Endothelial cell of umbilical vein (primary cell): Measurements from ENCODE around the gene IL16. TPM values are rescaled to one million over a fixed set of nuclear protein-coding genes. Genes with fewer than 3 reads are reported as not detected.

Experiments
- BruUV-seq: library from RNA; stranded (reverse); fragments of 400-500 nt; replicated peaks from 2 replicates; lab custom pipeline; 2021; lab: Mats Ljungman, UMichigan
- CTCF ChIA-PET: fragments of 300-600, 350-600 bp; sonication (Branson Sonifier 250); formaldehyde crosslinking; loops from one replicate; lab custom pipeline; 2021; ENCODE audit warnings: antibody characterized with exemption, inconsistent platforms; lab: Charles Lee
- POLR2A ChIA-PET: fragments of 300-600, 350-600 bp; sonication (Branson Sonifier 250); formaldehyde crosslinking; loops from one replicate; lab custom pipeline; 2021; ENCODE audit warnings: antibody characterized with exemption, inconsistent platforms; lab: Charles Lee
- DNase-seq: peaks from one replicate; pipeline ENCODE4 v3.0.0-alpha.2; 2011; ENCODE audit warnings: low read depth, low spot score
- FAIRE-seq: peaks from 2 replicates; lab custom pipeline; 2011; peaks lifted over from hg19 to GRCh38; lab: Jason Lieb, UNC
- H2AFZ ChIP-seq: 2 replicates; pipeline ENCODE4 v1.6.0; 2012; ENCODE audit warnings: low read depth, low read length, control low read depth, inconsistent platforms
- H3K27ac ChIP-seq: 2 replicates; pipeline ENCODE4 v1.5.1; 2011; ENCODE audit warnings: low read depth, mild to moderate bottlenecking, control low read depth, low read length, moderate library complexity; ENCODE audit not compliant: insufficient read depth
- H3K27me3 ChIP-seq, 2 experiments: 2 replicates each; pipeline versions ENCODE4 v1.6.0 to v1.6.1; 2011; ENCODE audit warnings: low read length in 2 of 2, mixed read lengths in 1 of 2; ENCODE audit not compliant: control insufficient read depth in 2 of 2, insufficient read depth in 2 of 2
- H3K36me3 ChIP-seq, 2 experiments: 2 replicates in 1 of 2; 3 replicates in 1 of 2; pipeline ENCODE4 v1.5.1; 2011; ENCODE audit warnings: low read length in 2 of 2, mild to moderate bottlenecking in 1 of 2, moderate library complexity in 1 of 2; ENCODE audit not compliant: control insufficient read depth in 2 of 2, insufficient read depth in 2 of 2; ENCODE audit errors: extremely low read depth in 1 of 2
- H3K4me1 ChIP-seq: 3 replicates; pipeline ENCODE4 v1.5.1; 2011; ENCODE audit warnings: mild to moderate bottlenecking, low read length; ENCODE audit not compliant: control insufficient read depth, insufficient read depth; ENCODE audit errors: extremely low read depth
- H3K4me2 ChIP-seq: 2 replicates; pipeline ENCODE4 v1.6.1; 2011; ENCODE audit warnings: low read length, control low read depth, mixed read lengths; ENCODE audit not compliant: insufficient read depth
- H3K4me3 ChIP-seq, 3 experiments: fragments of 200-600 bp in 1 of 3; sonication (generic), shearing (Covaris generic) in 1 of 3; replicated peaks in 1 of 3; 2 replicates each; pipeline ENCODE4 v1.5.1; 2011 to 2016; ENCODE audit warnings: control low read depth in 3 of 3, low read length in 3 of 3, mild to moderate bottlenecking in 2 of 3, inconsistent platforms in 1 of 3, low read depth in 1 of 3, moderate library complexity in 1 of 3; ENCODE audit not compliant: insufficient read depth in 1 of 3
- H3K79me2 ChIP-seq: 2 replicates; pipeline ENCODE4 v1.6.0; 2012; ENCODE audit warnings: low read length, inconsistent platforms; ENCODE audit not compliant: control insufficient read depth, insufficient read depth
- H3K9ac ChIP-seq: replicated peaks from 2 replicates; pipeline ENCODE3; 2011; ENCODE audit warnings: low read length, control low read depth; ENCODE audit not compliant: insufficient read depth; ENCODE audit errors: extremely low read depth
- H3K9me1 ChIP-seq: replicated peaks from 3 replicates; pipeline ENCODE4 v1.6.0; 2011; ENCODE audit warnings: mild to moderate bottlenecking, low read length; ENCODE audit not compliant: control insufficient read depth, insufficient read depth; ENCODE audit errors: extremely low read depth
- H3K9me3 ChIP-seq: replicated peaks from 2 replicates; pipeline ENCODE4 v1.5.1; 2012; ENCODE audit warnings: low read length, inconsistent platforms; ENCODE audit not compliant: control insufficient read depth, insufficient read depth
- H4K20me1 ChIP-seq: replicated peaks from 2 replicates; pipeline ENCODE3; 2011; ENCODE audit warnings: mild to moderate bottlenecking, low read length; ENCODE audit not compliant: control insufficient read depth, insufficient read depth; ENCODE audit errors: extremely low read depth
- CTCF ChIP-seq, 2 donors: IDR thresholded peaks; 1 replicate in 1 of 2; 2 replicates in 1 of 2; pipeline ENCODE4 v1.5.1; 2011; ENCODE audit warnings: low read length in 2 of 2, mild to moderate bottlenecking in 2 of 2, moderate library complexity in 2 of 2, control low read depth in 1 of 2, inconsistent platforms in 1 of 2, low read depth in 1 of 2; ENCODE audit not compliant: insufficient read depth in 1 of 2; ENCODE audit errors: extremely low read depth in 1 of 2
- EZH2 ChIP-seq: IDR thresholded peaks from 2 replicates; pipeline ENCODE4 v1.6.1; 2012; ENCODE audit warnings: borderline replicate concordance, low read depth, mild to moderate bottlenecking, moderate library complexity, low read length, inconsistent platforms; ENCODE audit not compliant: severe bottlenecking
- FOS ChIP-seq: IDR thresholded peaks from 2 replicates; pipeline ENCODE4 v1.6.1; 2011; ENCODE audit warnings: mild to moderate bottlenecking, low read length, moderate library complexity, borderline replicate concordance; ENCODE audit not compliant: insufficient read depth
- GATA2 ChIP-seq: IDR thresholded peaks from 2 replicates; pipeline ENCODE4 v1.7.0; 2011; ENCODE audit warnings: low read depth, mild to moderate bottlenecking, moderate library complexity, mixed read lengths, low read length; ENCODE audit not compliant: insufficient read length, insufficient read depth
- JUN ChIP-seq: IDR thresholded peaks from 2 replicates; pipeline ENCODE4 v1.6.1; 2011; ENCODE audit warnings: borderline replicate concordance, low read depth; ENCODE audit not compliant: insufficient read length, insufficient read depth
- MAX ChIP-seq: IDR thresholded peaks from 2 replicates; pipeline ENCODE4 v1.6.1; 2011; ENCODE audit not compliant: insufficient read depth, insufficient read length
- MYC ChIP-seq: IDR thresholded peaks from one replicate; pipeline ENCODE4 v1.6.1; 2011; ENCODE audit warnings: mild to moderate bottlenecking, low read depth, low read length
- POLR2A ChIP-seq: IDR thresholded peaks from 2 replicates; pipeline ENCODE4 v1.6.1; 2012; ENCODE audit warnings: low read depth, mild to moderate bottlenecking, control low read depth, low read length
- POLR2AphosphoS5 ChIP-seq: IDR thresholded peaks from 2 replicates; pipeline ENCODE4 v1.6.1; 2012; ENCODE audit warnings: low read depth, mild to moderate bottlenecking, control low read depth, low read length, moderate library complexity; ENCODE audit not compliant: insufficient read depth
- dilution Hi-C: fragments of 300-500 bp; cut with MboI; formaldehyde crosslinking; loops from one replicate; pipeline ENCODE4 v1.15.0; 2019; ENCODE audit warnings: low sequenced_read_pairs; ENCODE audit not compliant: extremely low pct_ligation_motif_present
- intact Hi-C: fragments of 100-400 bp; cut with micrococcal nuclease; formaldehyde crosslinking; loops from one replicate; pipeline ENCODE4 v1.10.0; 2022
- polyA plus RNA-seq, 4 experiments: library from polyadenylated mRNA; depleted of rRNA in 3 of 4; stranded (reverse) in 3 of 4; unstranded in 1 of 4; fragments of >200 nt; gene quantifications; 2 replicates each; pipeline versions ENCODE4 v1.2.1 to v1.2.3, GENCODE V29; 2011 to 2012; ENCODE audit warnings: missing spikeins in 1 of 4
- total RNA-seq: library from RNA; stranded (reverse); gene quantifications from 2 replicates; pipeline ENCODE4 v1.2.3, GENCODE V29; 2021

IL16 gene
- total and polyA plus RNA-seq, 2 donors (not counting 3 experiments of a cell fraction or from before 2014, with no cell fraction given) = 0.29 to 2.1 TPM

GRCh38 chr15:81296673-81297072 is 100.0 kb downstream of the IL16 start:
- FAIRE-seq (no peak), DNase-seq (peak; percentile 30)
- Histone ChIP-seq H4K20me1 (no peaks in the 10 kb centered on the region), H3K9me1 (no peaks in the 10 kb centered on the region), H3K9me3 (no peaks in the 10 kb centered on the region), H2AFZ (peak overlapping the region; percentile 73), H3K4me1 (peaks cover 8% of the 10 kb centered on the region), H3K4me2 (peak overlapping the region; percentile 23), H3K27me3 (peaks cover 0 to 5% of the 10 kb centered on the region in 2 experiments), H3K4me3 (no peak overlapping the region), H3K79me2 (no peaks in the 10 kb centered on the region), H3K27ac (no peak overlapping the region), H3K36me3 (no peaks in the 10 kb centered on the region), H3K9ac (no peak overlapping the region)
- CTCF ChIA-PET = interaction anchor here (1.9 kb wide), 1 partner anchor 22 kb away, joined by 7 read pairs; no protein-coding TSS in a partner anchor
- intact Hi-C loops = no loop called here
- BruUV-seq = no TSS peak
- dilution Hi-C loops = no loop called here
- POLR2A ChIA-PET = no interaction called here
- TF ChIP-seq MAX (no peak), JUN (no peak), CTCF (IDR thresholded peaks at IDR 0.05; ENCODE audit: extremely low read depth in 1 of 2, insufficient read depth in 1 of 2, low read depth in 1 of 2, low read length in 2 of 2) (no peak), EZH2 (no peak), POLR2A (no peak), MYC (no peak), GATA2 (no peak), FOS (no peak), POLR2AphosphoS5 (no peak)
